Raji (cell line): ENCODE results near the gene VEZF1.

ENCODE experiments used
- POLR2A ChIP-seq: IDR thresholded peaks from 2 replicates; pipeline ENCODE4 v1.6.1; 2011; ENCODE audit warnings: low read depth, low read length, control low read depth; ENCODE audit not compliant: insufficient read depth

Gene VEZF1

GRCh38 chr17:58004060-58004459 is 16.0 kb upstream of the VEZF1 start:
- TF ChIP-seq POLR2A: no peak

GRCh38 chr17:58002973-58003372 is 14.9 kb upstream of the VEZF1 start:
- TF ChIP-seq POLR2A: no peak

- no peak for TF ChIP-seq POLR2A
These were observed 14.3 kb upstream of the VEZF1 start for GRCh38 chr17:58002154-58002948.

- TF ChIP-seq POLR2A: no peak
These were observed 13.5 kb upstream of the VEZF1 start for GRCh38 chr17:58001461-58002124.

GRCh38 chr17:57999496-58000017 is 11.5 kb upstream of the VEZF1 start:
- no peak for TF ChIP-seq POLR2A

GRCh38 chr17:57999010-57999495 is 11.0 kb upstream of the VEZF1 start:
- no peak for TF ChIP-seq POLR2A

GRCh38 chr17:57997085-57997809 is 9.2 kb upstream of the VEZF1 start:
- no peak for TF ChIP-seq POLR2A

- peak; percentile 27; the same call in 1 of the 2 replicates for TF ChIP-seq POLR2A
These were observed 7.3 kb upstream of the VEZF1 start for GRCh38 chr17:57995076-57995956.

GRCh38 chr17:57994436-57994835 is 6.4 kb upstream of the VEZF1 start:
- TF ChIP-seq POLR2A: no peak

GRCh38 chr17:57993471-57994365 is 5.7 kb upstream of the VEZF1 start:
- TF ChIP-seq POLR2A: 0 out of 2 replicates have a peak, but pooled peaks have one; percentile 25

- no peak for TF ChIP-seq POLR2A
These were observed 3.5 kb upstream of the VEZF1 start for GRCh38 chr17:57991537-57991936.

GRCh38 chr17:57990037-57990436 is 2.0 kb upstream of the VEZF1 start:
- no peak for TF ChIP-seq POLR2A
